ENCODE data around the gene PRKCB. TPM values are rescaled to one million over a fixed set of nuclear protein-coding genes. Genes with fewer than 3 reads are reported as not detected.

PRKCB gene
- total and polyA plus RNA-seq, 4 experiments from 2014 or later: 46.5 to 106 (median 98.2) TPM

- no peaks in the 10 kb centered on the region for H3K9me3 ChIP-seq (ENCODE audit: control insufficient read depth in 1 of 2, low read length in 2 of 2)
- POLR2A ChIA-PET (ENCODE audit: partially characterized antibody): interaction anchor here (0.6 kb wide), 1 partner anchor 193 kb away, joined by 3 read pairs; no protein-coding TSS in a partner anchor
- DNase-seq: no peak
- Mint-ChIP-seq H3K9me3 (peaks cover 0 to 2% (median 0%) of the 10 kb centered on the region in 8 donors), H3K27ac (peak overlapping the region in 2 of 7 donors; percentile 29 to 70), H3K4me1 (peaks cover 8 to 22% (median 11%) of the 10 kb centered on the region in 4 donors), H3K4me3 (no peak overlapping the region), H3K27me3 (no peaks in the 10 kb centered on the region), H3K36me3 (peaks cover 23 to 26% of the 10 kb centered on the region in 2 donors)
- H3K36me3 ChIP-seq (ENCODE audit: insufficient read depth, low read length): no peaks in the 10 kb centered on the region
- H3K4me3 ChIP-seq (ENCODE audit: low read length in 2 of 2): no peak overlapping the region
- CTCF ChIA-PET (ENCODE audit: partially characterized antibody): interaction anchor here (0.9 to 1.7 kb wide), 3 partner anchors 13 to 199 kb away, joined by 4 read pairs; no protein-coding TSS in a partner anchor
- H3K4me1 ChIP-seq (ENCODE audit: insufficient read depth, low read length): peaks cover 2% of the 10 kb centered on the region
- no peaks in the 10 kb centered on the region for H3K27me3 ChIP-seq (ENCODE audit: insufficient read depth, low read length)
- intact Hi-C loops (cut with micrococcal nuclease): no loop called here
- H3K27ac ChIP-seq (ENCODE audit: low read depth, low read length): no peak overlapping the region
These were observed 163.9 kb downstream of the PRKCB start for GRCh38 chr16:23999663-24000062.

DNA sequence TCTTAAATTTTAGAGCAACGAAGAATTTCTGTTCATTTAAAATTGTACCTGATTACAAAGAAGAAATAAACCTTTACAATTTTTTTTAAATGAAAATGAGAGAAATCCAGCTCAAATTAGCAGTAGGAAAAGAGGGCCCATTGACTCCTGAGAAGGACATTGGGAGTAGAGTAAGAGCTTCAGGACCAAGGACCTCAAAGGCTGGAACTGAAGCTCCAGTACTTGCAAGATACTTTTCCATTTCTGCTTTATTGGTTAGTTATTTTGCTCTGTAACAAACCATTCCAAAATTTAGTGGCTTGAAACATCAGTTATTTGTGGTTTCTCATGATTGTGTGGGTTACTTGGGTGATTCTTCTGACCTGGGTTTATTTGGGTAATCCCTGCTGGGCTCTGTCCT, 165.9 kb downstream of the PRKCB start:
- no peak overlapping the region for H3K4me3 Mint-ChIP-seq
- H3K27me3 Mint-ChIP-seq: no peaks in the 10 kb centered on the region
- intact Hi-C loops (cut with micrococcal nuclease): no loop called here
- Histone ChIP-seq H3K36me3 (ENCODE audit: insufficient read depth, low read length) (no peaks in the 10 kb centered on the region), H3K9me3 (ENCODE audit: control insufficient read depth in 1 of 2, low read length in 2 of 2) (no peaks in the 10 kb centered on the region), H3K4me3 (ENCODE audit: low read length in 2 of 2) (no peak overlapping the region), H3K27ac (ENCODE audit: low read depth, low read length) (no peak overlapping the region), H3K27me3 (ENCODE audit: insufficient read depth, low read length) (no peaks in the 10 kb centered on the region), H3K4me1 (ENCODE audit: insufficient read depth, low read length) (peaks cover 11% of the 10 kb centered on the region)
- CTCF ChIA-PET (ENCODE audit: partially characterized antibody): interaction anchor here (1.3 to 1.9 kb wide), 2 partner anchors 9 to 124 kb away, joined by 3 to 16 read pairs; no protein-coding TSS in a partner anchor
- H3K9me3 Mint-ChIP-seq: peaks cover 0 to 2% (median 0%) of the 10 kb centered on the region in 8 donors
- H3K4me1 Mint-ChIP-seq: peaks cover 20 to 28% (median 24%) of the 10 kb centered on the region in 4 donors
- H3K27ac Mint-ChIP-seq: peak overlapping the region in 1 of 7 donors; percentile 27
- peaks cover 18 to 24% of the 10 kb centered on the region in 2 donors for H3K36me3 Mint-ChIP-seq
- no peak for DNase-seq
- POLR2A ChIA-PET (ENCODE audit: partially characterized antibody): no interaction called here

DNA sequence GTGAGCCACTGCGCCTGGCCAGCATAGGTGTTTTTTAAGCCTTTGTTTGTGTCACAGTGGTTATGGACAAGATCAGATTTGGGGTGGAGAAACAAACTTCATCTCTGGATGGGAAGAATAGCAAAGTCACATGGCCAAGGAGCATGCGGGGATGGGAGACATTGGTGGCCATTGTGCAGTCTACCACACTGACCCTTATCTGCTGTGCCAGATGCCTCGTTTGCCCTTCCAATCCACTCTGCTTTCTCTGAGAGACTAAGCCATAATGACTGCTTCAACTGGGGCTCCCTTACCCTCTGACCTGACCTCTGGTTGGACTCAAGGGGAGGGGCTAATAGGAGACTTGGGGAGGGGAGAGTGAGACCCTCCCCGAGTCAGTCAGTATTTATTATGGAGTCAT, 166.8 kb downstream of the PRKCB start:
- ChIA-PET CTCF (ENCODE audit: partially characterized antibody) (interaction anchor here (0.7 to 1.9 kb wide), 3 partner anchors 8 to 125 kb away, joined by 3 to 16 read pairs (median 3); no protein-coding TSS in a partner anchor), POLR2A (ENCODE audit: partially characterized antibody) (no interaction called here)
- no peak overlapping the region for H3K4me3 ChIP-seq (ENCODE audit: low read length in 2 of 2)
- peaks cover 11% of the 10 kb centered on the region for H3K4me1 ChIP-seq (ENCODE audit: insufficient read depth, low read length)
- H3K36me3 ChIP-seq (ENCODE audit: insufficient read depth, low read length): no peaks in the 10 kb centered on the region
- DNase-seq: no peak
- Mint-ChIP-seq H3K4me1 (peaks cover 23 to 35% (median 27%) of the 10 kb centered on the region in 4 donors), H3K27ac (peak overlapping the region in 4 of 7 donors; percentile 16 to 85 (median 70)), H3K36me3 (peaks cover 18 to 24% of the 10 kb centered on the region in 2 donors), H3K27me3 (no peaks in the 10 kb centered on the region), H3K9me3 (peaks cover 0 to 2% (median 0%) of the 10 kb centered on the region in 8 donors), H3K4me3 (no peak overlapping the region)
- no peak overlapping the region for H3K27ac ChIP-seq (ENCODE audit: low read depth, low read length)
- no peaks in the 10 kb centered on the region for H3K9me3 ChIP-seq (ENCODE audit: control insufficient read depth in 1 of 2, low read length in 2 of 2)
- H3K27me3 ChIP-seq (ENCODE audit: insufficient read depth, low read length): no peaks in the 10 kb centered on the region
- intact Hi-C loops (cut with micrococcal nuclease): no loop called here

DNA sequence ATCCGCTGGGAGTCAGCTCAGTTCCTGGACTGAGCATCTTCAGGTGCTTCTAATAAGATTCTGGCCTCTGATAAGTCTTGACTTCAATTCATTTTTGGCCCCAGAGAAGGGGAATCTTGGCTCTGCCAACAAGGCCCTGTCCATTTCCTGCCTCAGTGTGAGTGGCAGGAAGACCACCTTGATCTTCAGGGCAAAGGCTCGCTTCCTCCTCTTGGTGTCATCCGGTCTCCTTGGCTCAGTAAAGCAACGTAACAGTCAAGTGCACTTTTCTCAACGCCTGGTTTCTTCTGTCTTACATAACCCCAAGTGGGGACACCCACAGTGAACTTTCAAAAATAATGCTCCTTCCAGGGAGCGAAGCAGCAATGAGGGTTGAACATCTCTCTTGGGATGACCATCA, 169.8 kb downstream of the PRKCB start:
- H3K4me3 ChIP-seq (ENCODE audit: low read length in 2 of 2): no peak overlapping the region
- no peaks in the 10 kb centered on the region for H3K36me3 ChIP-seq (ENCODE audit: insufficient read depth, low read length)
- no peaks in the 10 kb centered on the region for H3K27me3 Mint-ChIP-seq
- H3K27ac Mint-ChIP-seq: peak overlapping the region; percentile 32 to 90 (median 67)
- H3K4me3 Mint-ChIP-seq: no peak overlapping the region
- H3K9me3 Mint-ChIP-seq: peaks cover 0 to 2% (median 0%) of the 10 kb centered on the region in 8 donors
- H3K9me3 ChIP-seq (ENCODE audit: control insufficient read depth in 1 of 2, low read length in 2 of 2): no peaks in the 10 kb centered on the region
- intact Hi-C loops (cut with micrococcal nuclease): no loop called here
- peaks cover 34 to 49% (median 40%) of the 10 kb centered on the region in 4 donors for H3K4me1 Mint-ChIP-seq
- peaks cover 28% of the 10 kb centered on the region for H3K4me1 ChIP-seq (ENCODE audit: insufficient read depth, low read length)
- H3K27me3 ChIP-seq (ENCODE audit: insufficient read depth, low read length): no peaks in the 10 kb centered on the region
- POLR2A ChIA-PET (ENCODE audit: partially characterized antibody): interaction anchor here (0.6 to 1.8 kb wide), 4 partner anchors 31 to 142 kb away, joined by 3 to 4 read pairs (median 4); no protein-coding TSS in a partner anchor
- H3K27ac ChIP-seq (ENCODE audit: low read depth, low read length): no peak overlapping the region
- CTCF ChIA-PET (ENCODE audit: partially characterized antibody): interaction anchor here (1.0 to 19.6 kb wide), 4 partner anchors 10 to 201 kb away, joined by 3 to 472 read pairs (median 16); no protein-coding TSS in a partner anchor
- DNase-seq: no peak
- H3K36me3 Mint-ChIP-seq: peaks cover 9 to 20% of the 10 kb centered on the region in 2 donors

- Mint-ChIP-seq H3K27ac (peak overlapping the region in 5 of 7 donors; percentile 18 to 87 (median 24)), H3K4me1 (peaks cover 37 to 58% (median 40%) of the 10 kb centered on the region in 4 donors), H3K9me3 (peaks cover 0 to 2% (median 0%) of the 10 kb centered on the region in 8 donors), H3K36me3 (peaks cover 9 to 20% of the 10 kb centered on the region in 2 donors), H3K4me3 (no peak overlapping the region), H3K27me3 (no peaks in the 10 kb centered on the region)
- Histone ChIP-seq H3K9me3 (ENCODE audit: control insufficient read depth in 1 of 2, low read length in 2 of 2) (no peaks in the 10 kb centered on the region), H3K27ac (ENCODE audit: low read depth, low read length) (no peak overlapping the region), H3K4me1 (ENCODE audit: insufficient read depth, low read length) (peaks cover 29% of the 10 kb centered on the region), H3K27me3 (ENCODE audit: insufficient read depth, low read length) (no peaks in the 10 kb centered on the region), H3K4me3 (ENCODE audit: low read length in 2 of 2) (no peak overlapping the region), H3K36me3 (ENCODE audit: insufficient read depth, low read length) (no peaks in the 10 kb centered on the region)
- ChIA-PET CTCF (ENCODE audit: partially characterized antibody) (interaction anchor here (1.1 to 19.6 kb wide), 5 partner anchors 8 to 203 kb away, joined by 3 to 472 read pairs (median 6); no protein-coding TSS in a partner anchor), POLR2A (ENCODE audit: partially characterized antibody) (interaction anchor here (1.4 kb wide), 1 partner anchor 8 kb away, joined by 3 read pairs; no protein-coding TSS in a partner anchor)
- no peak for DNase-seq
- intact Hi-C loops (cut with micrococcal nuclease): no loop called here
These were observed 171.6 kb downstream of the PRKCB start for GRCh38 chr16:24007391-24007790.

DNA sequence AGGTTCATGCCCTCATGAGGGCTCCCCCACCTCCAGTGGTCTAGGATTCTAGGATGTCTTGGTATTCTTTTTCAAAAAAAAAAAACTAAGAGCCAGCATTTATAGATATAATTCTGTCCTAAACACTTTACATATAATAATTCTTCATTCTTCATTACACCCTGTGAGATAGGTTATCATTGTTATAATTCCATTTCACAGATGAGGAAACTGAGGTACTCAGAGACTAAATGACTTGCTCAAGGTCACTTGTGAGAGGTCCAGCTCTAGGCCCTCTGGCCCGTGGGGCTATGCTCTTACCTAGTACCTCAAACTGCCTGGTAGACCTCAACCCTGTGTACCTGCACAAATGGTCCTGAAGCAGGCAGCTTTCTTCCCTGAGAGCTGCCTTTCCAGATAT, 172.2 kb downstream of the PRKCB start:
- Mint-ChIP-seq H3K27me3 (no peaks in the 10 kb centered on the region), H3K27ac (peak overlapping the region in 5 of 7 donors; percentile 24 to 50 (median 39)), H3K36me3 (peaks cover 9 to 18% of the 10 kb centered on the region in 2 donors), H3K4me1 (peaks cover 37 to 60% (median 45%) of the 10 kb centered on the region in 4 donors), H3K4me3 (no peak overlapping the region), H3K9me3 (peaks cover 0 to 1% (median 0%) of the 10 kb centered on the region in 8 donors)
- no peaks in the 10 kb centered on the region for H3K36me3 ChIP-seq (ENCODE audit: insufficient read depth, low read length)
- ChIA-PET CTCF (ENCODE audit: partially characterized antibody) (interaction anchor here (3.6 to 19.6 kb wide), 2 partner anchors 130 to 203 kb away, joined by 25 to 472 read pairs; no protein-coding TSS in a partner anchor), POLR2A (ENCODE audit: partially characterized antibody) (no interaction called here)
- H3K4me3 ChIP-seq (ENCODE audit: low read length in 2 of 2): no peak overlapping the region
- peaks cover 32% of the 10 kb centered on the region for H3K4me1 ChIP-seq (ENCODE audit: insufficient read depth, low read length)
- intact Hi-C loops (cut with micrococcal nuclease): no loop called here
- no peak for DNase-seq
- H3K27me3 ChIP-seq (ENCODE audit: insufficient read depth, low read length): no peaks in the 10 kb centered on the region
- H3K27ac ChIP-seq (ENCODE audit: low read depth, low read length): no peak overlapping the region
- no peaks in the 10 kb centered on the region for H3K9me3 ChIP-seq (ENCODE audit: control insufficient read depth in 1 of 2, low read length in 2 of 2)

DNA sequence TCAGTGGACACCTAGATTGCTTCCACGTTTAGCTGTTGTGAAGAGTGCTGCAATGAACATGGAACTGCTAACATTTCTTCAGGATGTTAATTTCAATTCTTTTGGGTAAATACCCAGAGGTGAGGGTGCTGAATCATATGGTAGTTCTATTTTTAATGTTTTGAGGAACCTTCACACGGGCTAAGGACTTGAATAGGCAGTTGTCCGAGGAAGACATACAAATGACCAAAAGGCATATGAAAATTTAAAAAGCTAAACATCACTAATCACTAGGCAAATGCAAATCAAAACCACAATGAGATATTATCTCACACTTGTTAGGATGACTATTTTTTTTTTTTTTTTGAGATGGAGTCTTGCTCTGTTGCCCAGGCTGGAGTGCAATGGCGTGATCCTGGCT, 173.3 kb downstream of the PRKCB start:
- POLR2A ChIA-PET (ENCODE audit: partially characterized antibody): interaction anchor here (1.2 to 3.7 kb wide), 3 partner anchors 60 to 206 kb away, joined by 3 to 31 read pairs (median 7); no protein-coding TSS in a partner anchor

More for the DNA sequence above, 173.3 kb downstream of the PRKCB start:
- DNase-seq: no peak
- CTCF ChIA-PET (ENCODE audit: partially characterized antibody): interaction anchor here (0.7 to 19.6 kb wide), 11 partner anchors 10 to 212 kb away, joined by 3 to 472 read pairs (median 13); no protein-coding TSS in a partner anchor
- peaks cover 44% of the 10 kb centered on the region for H3K4me1 ChIP-seq (ENCODE audit: insufficient read depth, low read length)
- no peak overlapping the region for H3K27ac ChIP-seq (ENCODE audit: low read depth, low read length)
- Mint-ChIP-seq H3K4me3 (no peak overlapping the region), H3K27me3 (no peaks in the 10 kb centered on the region), H3K36me3 (peaks cover 6 to 18% of the 10 kb centered on the region in 2 donors), H3K27ac (peak overlapping the region in 4 of 7 donors; percentile 11 to 92 (median 58)), H3K9me3 (no peaks in the 10 kb centered on the region), H3K4me1 (peaks cover 44 to 69% (median 54%) of the 10 kb centered on the region in 4 donors)
- no peaks in the 10 kb centered on the region for H3K9me3 ChIP-seq (ENCODE audit: control insufficient read depth in 1 of 2, low read length in 2 of 2)
- no peak overlapping the region for H3K4me3 ChIP-seq (ENCODE audit: low read length in 2 of 2)
- H3K36me3 ChIP-seq (ENCODE audit: insufficient read depth, low read length): no peaks in the 10 kb centered on the region
- H3K27me3 ChIP-seq (ENCODE audit: insufficient read depth, low read length): no peaks in the 10 kb centered on the region
- intact Hi-C loops (cut with micrococcal nuclease): no loop called here

Data from CD4-positive, alpha-beta memory T cell (primary cell).